Measurements from ENCODE around the gene LAMB1. TPM values are rescaled to one million over a fixed set of nuclear protein-coding genes. Genes with fewer than 3 reads are reported as not detected.

The LAMB1 gene
- total RNA-seq, 1 donor from 2014 or later = not detected

- ChIA-PET POLR2A (no interaction called here), CTCF (no interaction called here)
- H3K27ac Mint-ChIP-seq = no peak overlapping the region
- ATAC-seq (ENCODE audit: low read depth) (no peak), DNase-seq (no peak)
- H3K9me3 Mint-ChIP-seq = no peaks in the 10 kb centered on the region
- no peaks in the 10 kb centered on the region for H3K36me3 Mint-ChIP-seq (ENCODE audit: low read depth)
- intact Hi-C loops (cut with micrococcal nuclease) = no loop called here
- H3K4me3 Mint-ChIP-seq = no peak overlapping the region
- H3K4me1 Mint-ChIP-seq = no peaks in the 10 kb centered on the region
- peaks cover 6% of the 10 kb centered on the region for H3K27me3 Mint-ChIP-seq
- TF ChIP-seq, protein P1, sequence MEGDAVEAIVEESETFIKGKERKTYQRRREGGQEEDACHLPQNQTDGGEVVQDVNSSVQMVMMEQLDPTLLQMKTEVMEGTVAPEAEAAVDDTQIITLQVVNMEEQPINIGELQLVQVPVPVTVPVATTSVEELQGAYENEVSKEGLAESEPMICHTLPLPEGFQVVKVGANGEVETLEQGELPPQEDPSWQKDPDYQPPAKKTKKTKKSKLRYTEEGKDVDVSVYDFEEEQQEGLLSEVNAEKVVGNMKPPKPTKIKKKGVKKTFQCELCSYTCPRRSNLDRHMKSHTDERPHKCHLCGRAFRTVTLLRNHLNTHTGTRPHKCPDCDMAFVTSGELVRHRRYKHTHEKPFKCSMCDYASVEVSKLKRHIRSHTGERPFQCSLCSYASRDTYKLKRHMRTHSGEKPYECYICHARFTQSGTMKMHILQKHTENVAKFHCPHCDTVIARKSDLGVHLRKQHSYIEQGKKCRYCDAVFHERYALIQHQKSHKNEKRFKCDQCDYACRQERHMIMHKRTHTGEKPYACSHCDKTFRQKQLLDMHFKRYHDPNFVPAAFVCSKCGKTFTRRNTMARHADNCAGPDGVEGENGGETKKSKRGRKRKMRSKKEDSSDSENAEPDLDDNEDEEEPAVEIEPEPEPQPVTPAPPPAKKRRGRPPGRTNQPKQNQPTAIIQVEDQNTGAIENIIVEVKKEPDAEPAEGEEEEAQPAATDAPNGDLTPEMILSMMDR (IDR thresholded peaks at IDR 0.05) = no peak
Measured at GRCh38 chr7:107976620-107977019, 26.3 kb downstream of the LAMB1 start.

DNA sequence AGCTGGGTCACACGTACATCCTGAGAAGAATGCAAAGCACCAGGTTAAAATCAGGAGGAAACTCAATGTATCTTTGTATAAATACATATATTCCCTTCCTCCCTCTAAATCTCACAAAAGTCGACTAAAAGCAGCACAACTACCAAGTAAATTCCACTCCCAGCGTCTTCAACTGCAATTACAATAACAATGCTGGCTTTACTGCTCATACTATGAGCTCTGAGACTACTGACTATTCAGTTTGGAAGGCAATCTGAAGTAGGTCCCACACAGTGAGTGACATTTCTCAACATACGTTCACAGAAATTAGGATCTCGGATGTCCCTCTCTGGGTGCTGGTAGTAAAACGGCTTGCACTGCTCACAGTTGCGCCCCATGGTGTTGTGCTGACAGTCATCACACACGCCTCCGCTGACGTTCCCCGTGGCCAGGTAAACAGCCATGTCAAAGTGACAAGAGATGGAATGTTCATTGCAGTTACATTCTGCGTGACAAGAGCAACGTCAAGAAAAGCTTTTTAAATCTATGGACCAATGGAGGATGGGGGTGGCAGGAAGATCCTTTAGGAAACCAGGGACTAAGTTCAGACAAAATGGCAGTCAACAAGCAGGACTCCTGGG lies 27.5 kb downstream of the LAMB1 start:
- intact Hi-C loops (cut with micrococcal nuclease) = no loop called here
- ATAC-seq (ENCODE audit: low read depth) (no peak), DNase-seq (no peak)
- Mint-ChIP-seq H3K4me1 (no peaks in the 10 kb centered on the region), H3K27me3 (peaks cover 6% of the 10 kb centered on the region), H3K4me3 (no peak overlapping the region), H3K36me3 (ENCODE audit: low read depth) (no peaks in the 10 kb centered on the region), H3K9me3 (no peaks in the 10 kb centered on the region), H3K27ac (no peak overlapping the region)
- TF ChIP-seq, protein P1 (IDR thresholded peaks at IDR 0.05) = no peak
- ChIA-PET POLR2A (no interaction called here), CTCF (no interaction called here)

DNA sequence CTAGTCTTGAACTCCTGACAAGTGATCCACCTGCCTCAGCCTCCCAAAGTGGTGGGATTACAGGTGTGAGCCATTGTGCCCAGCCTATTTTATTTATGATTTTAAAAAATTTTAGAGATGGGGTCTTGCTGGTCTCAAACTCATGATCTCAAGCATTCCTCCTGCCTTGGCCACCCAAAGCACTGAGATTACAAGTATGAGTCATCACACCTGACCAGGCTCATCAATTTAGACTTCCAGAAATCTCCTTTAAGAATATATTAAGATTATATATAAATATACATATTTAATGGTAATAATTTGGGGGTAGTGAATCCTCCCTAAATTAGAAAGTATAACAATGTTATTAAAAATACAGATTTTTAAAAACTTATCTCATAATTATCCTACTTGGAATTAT lies 29.1 kb downstream of the LAMB1 start:
- no peaks in the 10 kb centered on the region for H3K4me1 Mint-ChIP-seq
- ChIA-PET CTCF (no interaction called here), POLR2A (no interaction called here)
- ATAC-seq (ENCODE audit: low read depth) (no peak), DNase-seq (no peak)
- H3K9me3 Mint-ChIP-seq = no peaks in the 10 kb centered on the region
- TF ChIP-seq, protein P1 (IDR thresholded peaks at IDR 0.05) = no peak
- intact Hi-C loops (cut with micrococcal nuclease) = no loop called here
- H3K36me3 Mint-ChIP-seq (ENCODE audit: low read depth) = no peaks in the 10 kb centered on the region
- H3K27me3 Mint-ChIP-seq = peaks cover 6% of the 10 kb centered on the region
- H3K27ac Mint-ChIP-seq = no peak overlapping the region
- no peak overlapping the region for H3K4me3 Mint-ChIP-seq

GRCh38 chr7:107972941-107973376 lies 30.0 kb downstream of the LAMB1 start:
- no peak for ATAC-seq (ENCODE audit: low read depth)
- no peaks in the 10 kb centered on the region for H3K9me3 Mint-ChIP-seq
- H3K27ac Mint-ChIP-seq = no peak overlapping the region
- H3K27me3 Mint-ChIP-seq = peaks cover 6% of the 10 kb centered on the region
- TF ChIP-seq, protein P1 (IDR thresholded peaks at IDR 0.05) = no peak
- no peak for DNase-seq
- H3K4me1 Mint-ChIP-seq = no peaks in the 10 kb centered on the region
- CTCF ChIA-PET = no interaction called here
- H3K36me3 Mint-ChIP-seq (ENCODE audit: low read depth) = no peaks in the 10 kb centered on the region
- intact Hi-C loops (cut with micrococcal nuclease) = no loop called here
- POLR2A ChIA-PET = no interaction called here
- H3K4me3 Mint-ChIP-seq = no peak overlapping the region

GRCh38 chr7:107972075-107972482 lies 30.9 kb downstream of the LAMB1 start:
- TF ChIP-seq, protein P1 (IDR thresholded peaks at IDR 0.05) = no peak
- H3K4me3 Mint-ChIP-seq = no peak overlapping the region
- ChIA-PET CTCF (no interaction called here), POLR2A (no interaction called here)
- peaks cover 6% of the 10 kb centered on the region for H3K27me3 Mint-ChIP-seq
- ATAC-seq (ENCODE audit: low read depth) (no peak), DNase-seq (no peak)
- H3K4me1 Mint-ChIP-seq = no peaks in the 10 kb centered on the region
- no peaks in the 10 kb centered on the region for H3K9me3 Mint-ChIP-seq
- intact Hi-C loops (cut with micrococcal nuclease) = no loop called here
- H3K27ac Mint-ChIP-seq = no peak overlapping the region
- no peaks in the 10 kb centered on the region for H3K36me3 Mint-ChIP-seq (ENCODE audit: low read depth)
